ENCODE measurements around the gene RELN. TPM values are rescaled to one million over a fixed set of nuclear protein-coding genes. Genes with fewer than 3 reads are reported as not detected.
A peak's percentile ranks its signal among the peaks of the same experiment; 100 is the strongest.

Gene RELN
- total and polyA plus RNA-seq, 9 of the 15 experiments (the other 6 are each of a cell fraction or from before 2014, with no cell fraction given), result 12.9 to 43.2 (median 18.1) TPM

DNA sequence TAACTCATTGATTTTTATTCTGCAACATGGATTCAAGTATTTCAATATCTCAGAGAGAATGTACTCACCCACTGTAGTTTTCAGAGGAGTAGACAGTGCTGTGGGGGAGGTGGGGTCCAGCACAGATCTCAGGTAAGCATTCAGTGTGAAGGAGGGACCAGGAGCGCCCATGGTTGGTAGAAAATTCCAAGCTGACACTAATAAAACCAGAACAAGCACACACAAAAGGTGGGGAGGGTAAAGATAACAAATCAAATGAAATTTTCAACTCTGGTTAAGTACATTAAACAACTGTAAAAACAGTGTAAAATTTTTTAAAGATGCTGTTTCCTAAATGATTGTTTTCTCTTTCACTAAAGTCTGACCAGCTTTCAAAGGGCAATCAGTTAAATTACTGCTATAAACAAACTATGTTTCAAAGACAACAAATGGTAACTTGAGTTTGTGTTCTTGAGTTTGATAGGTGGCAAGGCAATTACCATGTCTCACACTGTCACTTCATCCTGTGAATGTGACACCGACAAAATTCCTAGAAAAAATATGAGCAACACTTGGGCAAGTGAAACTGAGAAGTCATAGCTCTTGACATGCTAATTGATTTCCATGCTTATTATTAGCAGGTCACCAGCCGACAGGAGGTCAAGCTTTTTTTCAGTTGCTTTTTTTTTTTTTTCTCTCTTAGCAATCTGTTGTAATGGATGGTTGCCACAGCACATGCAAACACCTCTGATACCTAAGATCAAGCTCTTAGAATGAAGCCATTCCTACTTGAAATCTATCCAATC, 337.7 kb downstream of the RELN start:
- DNase-seq (ENCODE audit: extremely low read depth in 1 of 4, low spot score in 3 of 4) (no peak), ATAC-seq (no peak), FAIRE-seq (no peak)
- no peak overlapping the region for H3K4me3 ChIP-seq
- H4K20me1 ChIP-seq (replicated peaks; ENCODE audit: control insufficient read depth, insufficient read depth, low read length), result no peaks in the 10 kb centered on the region
- ChIA-PET CTCF (ENCODE audit: low intra/inter-chr PET ratio) (no interaction called here), POLR2A (interaction anchor here (0.5 to 0.6 kb wide), 4 partner anchors 119 to 1332 kb away, joined by 3 read pairs; no protein-coding TSS in a partner anchor)
- intact Hi-C loops (cut with micrococcal nuclease) (no loop called here), in situ Hi-C loops (cut with MboI) (no loop called here)
- peaks cover 4% of the 10 kb centered on the region; the same call in 1 of the 2 replicates for H3K9me3 ChIP-seq (replicated peaks; ENCODE audit: control insufficient read depth, insufficient read depth, low read depth, low read length)
- no peaks in the 10 kb centered on the region for H3K9me1 ChIP-seq (ENCODE audit: control insufficient read depth, insufficient read depth, low read length)
- no peak overlapping the region for H3K27ac ChIP-seq (ENCODE audit: extremely low read depth, low read depth, low read length)
- peaks cover 36% of the 10 kb centered on the region for H3K36me3 ChIP-seq (ENCODE audit: control insufficient read depth, insufficient read depth, low read length)
- no peak overlapping the region for H3K4me2 ChIP-seq (ENCODE audit: insufficient read depth, low read length)
- H3K9ac ChIP-seq (ENCODE audit: insufficient read depth in 1 of 2, low read depth in 2 of 2, low read length in 2 of 2), result no peak overlapping the region
- 26% methylated on average over 3 of the region's 3 CpGs for whole genome bisulfite sequencing (ENCODE audit: insufficient coverage, low coverage, missing lambda C conversion rate)
- no TSS peak for BruUV-seq (replicated peaks)
- H3K79me2 ChIP-seq (ENCODE audit: control insufficient read depth, insufficient read depth, low read length), result no peaks in the 10 kb centered on the region
- no peak overlapping the region for H2AFZ ChIP-seq (ENCODE audit: low read depth, low read length)
- no peaks in the 10 kb centered on the region for H3K27me3 ChIP-seq (ENCODE audit: control insufficient read depth in 2 of 2, insufficient read depth in 2 of 2, low read length in 2 of 2)
- peaks cover 2 to 8% of the 10 kb centered on the region in 2 experiments; a peak in 4 of 5 replicates for H3K4me1 ChIP-seq (replicated peaks in 1 of 2; ENCODE audit: control insufficient read depth in 2 of 2, insufficient read depth in 2 of 2, low read length in 2 of 2)
- TF ChIP-seq, protein P1, sequence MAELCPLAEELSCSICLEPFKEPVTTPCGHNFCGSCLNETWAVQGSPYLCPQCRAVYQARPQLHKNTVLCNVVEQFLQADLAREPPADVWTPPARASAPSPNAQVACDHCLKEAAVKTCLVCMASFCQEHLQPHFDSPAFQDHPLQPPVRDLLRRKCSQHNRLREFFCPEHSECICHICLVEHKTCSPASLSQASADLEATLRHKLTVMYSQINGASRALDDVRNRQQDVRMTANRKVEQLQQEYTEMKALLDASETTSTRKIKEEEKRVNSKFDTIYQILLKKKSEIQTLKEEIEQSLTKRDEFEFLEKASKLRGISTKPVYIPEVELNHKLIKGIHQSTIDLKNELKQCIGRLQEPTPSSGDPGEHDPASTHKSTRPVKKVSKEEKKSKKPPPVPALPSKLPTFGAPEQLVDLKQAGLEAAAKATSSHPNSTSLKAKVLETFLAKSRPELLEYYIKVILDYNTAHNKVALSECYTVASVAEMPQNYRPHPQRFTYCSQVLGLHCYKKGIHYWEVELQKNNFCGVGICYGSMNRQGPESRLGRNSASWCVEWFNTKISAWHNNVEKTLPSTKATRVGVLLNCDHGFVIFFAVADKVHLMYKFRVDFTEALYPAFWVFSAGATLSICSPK (IDR thresholded peaks at IDR 0.05; ENCODE audit: borderline replicate concordance), result no peak
- TF ChIP-seq, protein P2, sequence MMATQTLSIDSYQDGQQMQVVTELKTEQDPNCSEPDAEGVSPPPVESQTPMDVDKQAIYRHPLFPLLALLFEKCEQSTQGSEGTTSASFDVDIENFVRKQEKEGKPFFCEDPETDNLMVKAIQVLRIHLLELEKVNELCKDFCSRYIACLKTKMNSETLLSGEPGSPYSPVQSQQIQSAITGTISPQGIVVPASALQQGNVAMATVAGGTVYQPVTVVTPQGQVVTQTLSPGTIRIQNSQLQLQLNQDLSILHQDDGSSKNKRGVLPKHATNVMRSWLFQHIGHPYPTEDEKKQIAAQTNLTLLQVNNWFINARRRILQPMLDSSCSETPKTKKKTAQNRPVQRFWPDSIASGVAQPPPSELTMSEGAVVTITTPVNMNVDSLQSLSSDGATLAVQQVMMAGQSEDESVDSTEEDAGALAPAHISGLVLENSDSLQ (IDR thresholded peaks at IDR 0.05), result peak; percentile 45
- TF ChIP-seq, protein P3, sequence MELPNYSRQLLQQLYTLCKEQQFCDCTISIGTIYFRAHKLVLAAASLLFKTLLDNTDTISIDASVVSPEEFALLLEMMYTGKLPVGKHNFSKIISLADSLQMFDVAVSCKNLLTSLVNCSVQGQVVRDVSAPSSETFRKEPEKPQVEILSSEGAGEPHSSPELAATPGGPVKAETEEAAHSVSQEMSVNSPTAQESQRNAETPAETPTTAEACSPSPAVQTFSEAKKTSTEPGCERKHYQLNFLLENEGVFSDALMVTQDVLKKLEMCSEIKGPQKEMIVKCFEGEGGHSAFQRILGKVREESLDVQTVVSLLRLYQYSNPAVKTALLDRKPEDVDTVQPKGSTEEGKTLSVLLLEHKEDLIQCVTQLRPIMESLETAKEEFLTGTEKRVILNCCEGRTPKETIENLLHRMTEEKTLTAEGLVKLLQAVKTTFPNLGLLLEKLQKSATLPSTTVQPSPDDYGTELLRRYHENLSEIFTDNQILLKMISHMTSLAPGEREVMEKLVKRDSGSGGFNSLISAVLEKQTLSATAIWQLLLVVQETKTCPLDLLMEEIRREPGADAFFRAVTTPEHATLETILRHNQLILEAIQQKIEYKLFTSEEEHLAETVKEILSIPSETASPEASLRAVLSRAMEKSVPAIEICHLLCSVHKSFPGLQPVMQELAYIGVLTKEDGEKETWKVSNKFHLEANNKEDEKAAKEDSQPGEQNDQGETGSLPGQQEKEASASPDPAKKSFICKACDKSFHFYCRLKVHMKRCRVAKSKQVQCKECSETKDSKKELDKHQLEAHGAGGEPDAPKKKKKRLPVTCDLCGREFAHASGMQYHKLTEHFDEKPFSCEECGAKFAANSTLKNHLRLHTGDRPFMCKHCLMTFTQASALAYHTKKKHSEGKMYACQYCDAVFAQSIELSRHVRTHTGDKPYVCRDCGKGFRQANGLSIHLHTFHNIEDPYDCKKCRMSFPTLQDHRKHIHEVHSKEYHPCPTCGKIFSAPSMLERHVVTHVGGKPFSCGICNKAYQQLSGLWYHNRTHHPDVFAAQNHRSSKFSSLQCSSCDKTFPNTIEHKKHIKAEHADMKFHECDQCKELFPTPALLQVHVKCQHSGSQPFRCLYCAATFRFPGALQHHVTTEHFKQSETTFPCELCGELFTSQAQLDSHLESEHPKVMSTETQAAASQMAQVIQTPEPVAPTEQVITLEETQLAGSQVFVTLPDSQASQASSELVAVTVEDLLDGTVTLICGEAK (IDR thresholded peaks at IDR 0.05), result 0 out of 2 replicates have a peak, but pooled peaks have one; percentile 15
- TF ChIP-seq, protein P3 (CRISPR knock-in tag; IDR thresholded peaks at IDR 0.05), result no peak
- TF ChIP-seq ZNF384 (IDR thresholded peaks at IDR 0.05; ENCODE audit: low read depth, low read length) (peak; percentile 60), RFX5 (IDR thresholded peaks at IDR 0.05; ENCODE audit: low read depth, low read length) (no peak), ZNF175 (CRISPR knock-in tag; IDR thresholded peaks at IDR 0.05; ENCODE audit: low read depth) (0 out of 2 replicates have a peak, but pooled peaks have one; percentile 49), RB1 (IDR thresholded peaks at IDR 0.05; ENCODE audit: low read depth) (no peak), ZNF589 (CRISPR knock-in tag; IDR thresholded peaks at IDR 0.05; ENCODE audit: low read depth) (no peak)
